ENCODE measurements around the gene BAZ1B.

- TF ChIP-seq CTCF (IDR thresholded peaks at IDR 0.05) (no peak), ZFX (IDR thresholded peaks at IDR 0.05; ENCODE audit: borderline replicate concordance) (no peak)
Observed at GRCh38 chr7:73547841-73548240, 25.7 kb upstream of the BAZ1B start.
